ENCODE data around the gene MORC2.

DNA sequence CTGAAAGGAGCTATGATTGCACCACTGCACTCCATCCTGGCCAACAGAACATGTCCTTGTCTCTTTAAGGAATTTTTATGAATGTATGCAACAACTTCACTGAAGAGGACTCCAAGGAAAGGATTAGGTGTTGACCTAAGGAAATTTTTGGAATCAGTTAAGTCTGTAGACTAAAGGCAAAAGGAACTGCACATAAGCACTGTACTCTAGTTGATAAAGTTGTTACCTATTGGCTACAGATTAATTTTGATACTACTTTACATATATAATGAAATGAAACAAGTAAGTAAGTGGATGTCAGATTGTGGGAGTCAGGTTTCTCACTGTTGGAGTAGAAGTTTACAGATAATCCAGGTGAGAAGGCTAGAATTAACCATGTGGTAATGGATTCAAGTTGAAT, 37.0 kb upstream of the MORC2 start:
- TF ChIP-seq CTCF (IDR thresholded peaks at IDR 0.05 in 2 of 3, conservative IDR thresholded peaks at IDR 0.05 in 1 of 3; ENCODE audit: borderline replicate concordance in 1 of 3, insufficient read depth in 1 of 3, low read depth in 2 of 3, low read length in 2 of 3) (no peak), POLR2A (IDR thresholded peaks at IDR 0.05; ENCODE audit: borderline replicate concordance, extremely low read depth, insufficient read depth, insufficient read length) (no peak), EZH2 (IDR thresholded peaks at IDR 0.05) (no peak), EZH2phosphoT487 (IDR thresholded peaks at IDR 0.05; ENCODE audit: borderline replicate concordance) (no peak), POLR2AphosphoS5 (IDR thresholded peaks at IDR 0.05; ENCODE audit: low read depth, low read length) (no peak)
- TF ChIP-seq, protein P1, sequence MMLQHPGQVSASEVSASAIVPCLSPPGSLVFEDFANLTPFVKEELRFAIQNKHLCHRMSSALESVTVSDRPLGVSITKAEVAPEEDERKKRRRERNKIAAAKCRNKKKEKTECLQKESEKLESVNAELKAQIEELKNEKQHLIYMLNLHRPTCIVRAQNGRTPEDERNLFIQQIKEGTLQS (IDR thresholded peaks at IDR 0.05): no peak
